K562 (cell line): ENCODE measurements around the gene EFCAB7. TPM values are rescaled to one million over a fixed set of nuclear protein-coding genes. Genes with fewer than 3 reads are reported as not detected.

Experiments used
- ATAC-seq: fragments of 200-7000 bp; cut with Tn5 transposase; 3 replicates; pipeline ENCODE4 v1.9.1; 2020; ENCODE audit warnings: moderate library complexity
- BruUV-seq: library from RNA; stranded (reverse); fragments of 400-500 nt; replicated peaks from 2 replicates; lab custom pipeline; 2021; lab: Mats Ljungman, UMichigan
- CTCF ChIA-PET: fragments of 300-600 bp; formaldehyde crosslinking; extraction: SDS; loops from one replicate; lab custom pipeline; 2021; ENCODE audit warnings: low intra/inter-chr PET ratio; lab: Yijun Ruan, JAX
- POLR2A ChIA-PET: fragments of 300-600, 350-650 bp; sonication (Branson Sonifier 250); formaldehyde crosslinking; extraction: SDS; loops from one replicate; lab custom pipeline; 2021; ENCODE audit warnings: antibody characterized with exemption, inconsistent platforms; lab: Yijun Ruan, JAX
- DNase-seq, 4 experiments: peaks; one replicate each; pipeline versions ENCODE4 v3.0.0 to v3.0.0-alpha.2; 2011 to 2018; ENCODE audit warnings: low spot score in 3 of 4, mixed read lengths in 3 of 4; ENCODE audit errors: extremely low read depth in 1 of 4
- FAIRE-seq: peaks from 2 replicates; lab custom pipeline; 2011; peaks lifted over from hg19 to GRCh38; lab: Jason Lieb, UNC
- H2AFZ ChIP-seq: 2 replicates; pipeline ENCODE4 v1.6.0; 2011; ENCODE audit warnings: low read depth, low read length, control low read depth, inconsistent platforms
- H3K27ac ChIP-seq: fragments of 200-600 bp; 3 replicates; pipeline ENCODE4 v1.8.0; 2011; ENCODE audit warnings: low read depth, mild to moderate bottlenecking, control low read depth, inconsistent platforms, low read length, moderate library complexity, mixed read lengths; ENCODE audit errors: extremely low read depth
- H3K27me3 ChIP-seq, 2 experiments: fragments of 300-600 bp in 1 of 2; 2 replicates in 1 of 2; 3 replicates in 1 of 2; pipeline versions ENCODE4 v1.6.0 to v1.8.0; 2011; ENCODE audit warnings: inconsistent platforms in 2 of 2, low read length in 2 of 2, mild to moderate bottlenecking in 1 of 2, mixed read lengths in 1 of 2, moderate library complexity in 1 of 2; ENCODE audit not compliant: control insufficient read depth in 2 of 2, insufficient read depth in 2 of 2
- H3K36me3 ChIP-seq: fragments of 300-600 bp; 3 replicates; pipeline ENCODE4 v1.8.0; 2011; ENCODE audit warnings: mild to moderate bottlenecking, low read length, inconsistent platforms; ENCODE audit not compliant: control insufficient read depth, insufficient read depth
- H3K4me1 ChIP-seq, 2 experiments: fragments of 200-600 bp in 1 of 2; replicated peaks in 1 of 2; 2 replicates in 1 of 2; 3 replicates in 1 of 2; pipeline versions ENCODE4 v1.5.1 to v1.8.0; 2011; ENCODE audit warnings: inconsistent platforms in 2 of 2, low read length in 2 of 2, mild to moderate bottlenecking in 1 of 2, mixed read lengths in 1 of 2, moderate library complexity in 1 of 2; ENCODE audit not compliant: control insufficient read depth in 2 of 2, insufficient read depth in 2 of 2
- H3K4me2 ChIP-seq: 2 replicates; pipeline ENCODE4 v1.6.1; 2011; ENCODE audit warnings: low read length, control low read depth, inconsistent platforms, mixed read lengths; ENCODE audit not compliant: insufficient read depth
- H3K4me3 ChIP-seq: fragments of 200-600 bp; sonication (generic), shearing (Covaris generic); 2 replicates; pipeline ENCODE4 v1.5.1; 2016; ENCODE audit warnings: control low read depth, inconsistent platforms
- H3K79me2 ChIP-seq: fragments of 200-600 bp; 3 replicates; pipeline ENCODE4 v1.8.0; 2011; ENCODE audit warnings: low read length, inconsistent platforms; ENCODE audit not compliant: control insufficient read depth, insufficient read depth
- H3K9ac ChIP-seq, 2 experiments: 2 replicates each; pipeline versions ENCODE4 v1.6.0 to v1.6.1; 2011; ENCODE audit warnings: low read depth in 2 of 2, low read length in 2 of 2, control low read depth in 1 of 2, inconsistent platforms in 1 of 2, mild to moderate bottlenecking in 1 of 2, mixed read lengths in 1 of 2; ENCODE audit not compliant: insufficient read depth in 1 of 2
- H3K9me1 ChIP-seq: one replicate; pipeline ENCODE4 v1.6.0; 2011; ENCODE audit warnings: inconsistent platforms, mild to moderate bottlenecking, low read length, moderate library complexity; ENCODE audit not compliant: control insufficient read depth, insufficient read depth
- H3K9me3 ChIP-seq: replicated peaks from 2 replicates; pipeline ENCODE4 v1.5.1; 2011; ENCODE audit warnings: low read depth, low read length, inconsistent platforms; ENCODE audit not compliant: control insufficient read depth, insufficient read depth
- H4K20me1 ChIP-seq: replicated peaks from 2 replicates; pipeline ENCODE4 v1.6.1; 2011; ENCODE audit warnings: low read length, inconsistent platforms, mixed read lengths; ENCODE audit not compliant: control insufficient read depth, insufficient read depth
- CAMTA2 ChIP-seq: fragments of 250-450 bp; sonication (Bioruptor Pico); conservative IDR thresholded peaks from 2 replicates; pipeline ENCODE4 v1.5.1; 2022
- CEBPB ChIP-seq: fragments of 450-650 bp; IDR thresholded peaks from 2 replicates; pipeline ENCODE4 v1.6.1; 2016; ENCODE audit warnings: missing genetic modification characterization, missing compliant biosample characterization
- CHCHD3 ChIP-seq: fragments of 250-450 bp; sonication (Bioruptor Pico); IDR thresholded peaks from 2 replicates; pipeline ENCODE4 v2.1.2; 2022; ENCODE audit warnings: mild to moderate bottlenecking
- GTF2A2 ChIP-seq: IDR thresholded peaks from 2 replicates; pipeline ENCODE4 v1.6.1; 2016; ENCODE audit warnings: mild to moderate bottlenecking, missing genetic modification characterization, missing compliant biosample characterization
- NFE2 ChIP-seq: IDR thresholded peaks from 2 replicates; pipeline ENCODE4 v1.6.1; 2014; ENCODE audit warnings: antibody characterized with exemption, low read depth
- SNIP1 ChIP-seq: fragments of 450-650 bp; IDR thresholded peaks from 2 replicates; pipeline ENCODE4 v1.7.1; 2017; ENCODE audit warnings: low read depth, mild to moderate bottlenecking
- SP1 ChIP-seq: sonication (generic); formaldehyde crosslinking; IDR thresholded peaks from 2 replicates; pipeline ENCODE4 v1.8.1; 2022; ENCODE audit warnings: mild to moderate bottlenecking, missing genetic modification reagents
- TCF3 ChIP-seq: sonication (generic); formaldehyde crosslinking; IDR thresholded peaks from 2 replicates; pipeline ENCODE4 v1.4.0; 2020; ENCODE audit warnings: mild to moderate bottlenecking, missing genetic modification reagents
- ZNF280A ChIP-seq: fragments of 450-650 bp; IDR thresholded peaks from 2 replicates; pipeline ENCODE4 v1.6.1; 2018; ENCODE audit warnings: mild to moderate bottlenecking, low read depth; ENCODE audit not compliant: partially characterized antibody
- ZNF431 ChIP-seq: sonication (generic); formaldehyde crosslinking; IDR thresholded peaks from 2 replicates; pipeline ENCODE4 v1.8.0; 2022; ENCODE audit warnings: mild to moderate bottlenecking, missing genetic modification reagents
- ZNF707 ChIP-seq: fragments of 250-450 bp; sonication (Bioruptor Pico); conservative IDR thresholded peaks from 2 replicates; pipeline ENCODE4 v1.8.0; 2022; ENCODE audit warnings: inconsistent platforms, mild to moderate bottlenecking, moderate library complexity
- WGBS: fragments of 100-300 bp; shearing (Covaris generic); methylation state at CpG from one replicate; pipeline ENCODE4 v1.1.6; 2016; ENCODE audit warnings: low coverage, mixed read lengths; ENCODE audit not compliant: insufficient coverage; ENCODE audit errors: missing lambda C conversion rate; 5-methylcytosine and 5-hydroxymethylcytosine counted together
- in situ Hi-C: fragments of 300-500 bp; cut with MboI; formaldehyde crosslinking; loops from 4 replicates; pipeline ENCODE4 v1.15.0; 2018; ENCODE audit warnings: inconsistent platforms, mixed read lengths
- intact Hi-C: fragments of 100-400 bp; cut with micrococcal nuclease; formaldehyde crosslinking; loops from 2 replicates; pipeline ENCODE4 v1.14.2; 2022
- polyA plus RNA-seq, 8 experiments: library from polyadenylated mRNA; depleted of rRNA in 4 of 8; stranded (reverse) in 5 of 8; unstranded in 3 of 8; fragments of >200 nt; fragmentation: Nextera tagmentation in 2 of 8; fragmentation: Illumina TruSeq in 1 of 8; extraction: Ambion mirVana in 2 of 8; extraction: Trizol in 1 of 8; gene quantifications; 2 replicates each; pipeline versions ENCODE4 v1.2.1 to v1.2.3, GENCODE V29; 2011 to 2014; ENCODE audit warnings: inconsistent platforms in 1 of 8, missing spikeins in 1 of 8
- total RNA-seq, 7 experiments: library from RNA; depleted of rRNA in 6 of 7; stranded (reverse); fragments of >200 nt in 6 of 7; fragmentation: Illumina TruSeq in 2 of 7; extraction: Trizol in 2 of 7; gene quantifications; 2 replicates each; pipeline versions ENCODE4 v1.2.1 to v1.2.3, GENCODE V29; 2011 to 2021; ENCODE audit warnings: low replicate concordance in 1 of 7
- TF ChIP-seq, protein P1 (sequence below): IDR thresholded peaks from 3 replicates; pipeline ENCODE4 v1.6.1; 2011; ENCODE audit warnings: borderline replicate concordance, mild to moderate bottlenecking, moderate library complexity; ENCODE audit not compliant: insufficient read length; ENCODE audit errors: extremely low read depth
- TF ChIP-seq, protein P2 (sequence below): sonication (generic); IDR thresholded peaks from 2 replicates; pipeline ENCODE4 v1.6.1; 2016
- TF ChIP-seq, protein P3 (sequence below): sonication (generic); formaldehyde crosslinking; IDR thresholded peaks from 2 replicates; pipeline ENCODE4 v1.8.1; 2023; ENCODE audit warnings: mild to moderate bottlenecking, missing genetic modification reagents

The EFCAB7 gene
- total and polyA plus RNA-seq, 9 of the 15 experiments (the other 6 are each of a cell fraction or from before 2014, with no cell fraction given), result 3.2 to 7.6 (median 5.7) TPM

DNA sequence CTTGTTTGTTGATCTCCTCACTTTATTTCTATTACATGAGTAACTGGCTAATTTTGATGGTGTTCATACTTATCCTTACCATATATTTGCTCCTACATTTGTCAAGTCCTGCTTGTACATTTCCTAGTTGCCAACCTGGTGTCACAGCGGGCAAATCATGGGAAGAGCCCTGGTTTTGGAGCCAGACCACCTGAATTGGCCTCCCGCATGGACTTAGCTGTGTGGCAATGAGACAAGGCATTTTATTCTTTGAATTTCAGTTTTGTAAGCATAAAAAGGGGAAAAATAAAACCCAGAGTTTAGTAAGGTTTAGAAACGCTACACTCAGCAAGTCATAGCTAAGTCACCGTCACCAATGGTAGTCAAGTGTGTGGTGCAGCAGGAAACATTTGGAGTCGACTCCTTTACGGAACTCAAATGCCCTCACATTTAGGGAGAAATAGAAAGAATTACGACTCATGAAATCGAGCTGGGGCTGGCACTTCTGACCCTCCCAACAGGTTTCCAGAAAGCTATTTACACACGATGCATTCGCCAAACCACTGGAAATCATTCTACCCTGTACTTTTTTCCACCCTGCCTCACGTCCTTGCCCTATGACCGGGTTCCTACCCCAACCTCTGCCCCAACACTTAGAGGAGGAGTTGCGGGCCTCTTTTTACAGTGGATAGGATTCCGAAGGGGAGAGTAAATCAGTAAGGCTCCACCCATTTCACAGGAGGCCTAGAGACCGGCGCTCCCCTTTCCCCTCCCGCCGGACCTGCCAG, 69.4 kb downstream of the EFCAB7 start:
- no peaks in the 10 kb centered on the region for H3K9me3 ChIP-seq
- no peaks in the 10 kb centered on the region for H4K20me1 ChIP-seq
- no peak overlapping the region for H3K4me2 ChIP-seq
- in situ Hi-C loops (no loop called here), intact Hi-C loops (no loop called here)
- H3K4me1 ChIP-seq, result peaks cover 0 to 12% of the 10 kb centered on the region in 2 experiments; a peak in 2 of 5 replicates
- DNase-seq, result no peak
- H3K79me2 ChIP-seq, result no peaks in the 10 kb centered on the region
- ChIA-PET POLR2A (interaction anchor here (0.7 kb wide), 1 partner anchor 232 kb away, joined by 3 read pairs; no protein-coding TSS in a partner anchor), CTCF (no interaction called here)
- no peak overlapping the region for H3K4me3 ChIP-seq
- no peaks in the 10 kb centered on the region for H3K36me3 ChIP-seq
- ATAC-seq, result no peak
- peaks cover 12 to 23% of the 10 kb centered on the region in 2 experiments; a peak in 4 of 5 replicates for H3K27me3 ChIP-seq
- 5% methylated on average over 18 of the region's 18 CpGs for WGBS
- no peak overlapping the region for H3K9ac ChIP-seq
- BruUV-seq, result no TSS peak
- no peak for FAIRE-seq
- H2AFZ ChIP-seq, result no peak overlapping the region
- H3K27ac ChIP-seq, result no peak overlapping the region
- H3K9me1 ChIP-seq, result no peaks in the 10 kb centered on the region
- TF ChIP-seq NFE2 (no peak), ZNF280A (no peak), ZNF431 (CRISPR knock-in tag) (no peak), TCF3 (no peak), CHCHD3 (no peak), SNIP1 (no peak), CEBPB (tag) (no peak), GTF2A2 (tag) (no peak), ZNF707 (no peak), SP1 (CRISPR knock-in tag) (no peak), CAMTA2 (CRISPR knock-in tag) (no peak)
- TF ChIP-seq, protein P1, sequence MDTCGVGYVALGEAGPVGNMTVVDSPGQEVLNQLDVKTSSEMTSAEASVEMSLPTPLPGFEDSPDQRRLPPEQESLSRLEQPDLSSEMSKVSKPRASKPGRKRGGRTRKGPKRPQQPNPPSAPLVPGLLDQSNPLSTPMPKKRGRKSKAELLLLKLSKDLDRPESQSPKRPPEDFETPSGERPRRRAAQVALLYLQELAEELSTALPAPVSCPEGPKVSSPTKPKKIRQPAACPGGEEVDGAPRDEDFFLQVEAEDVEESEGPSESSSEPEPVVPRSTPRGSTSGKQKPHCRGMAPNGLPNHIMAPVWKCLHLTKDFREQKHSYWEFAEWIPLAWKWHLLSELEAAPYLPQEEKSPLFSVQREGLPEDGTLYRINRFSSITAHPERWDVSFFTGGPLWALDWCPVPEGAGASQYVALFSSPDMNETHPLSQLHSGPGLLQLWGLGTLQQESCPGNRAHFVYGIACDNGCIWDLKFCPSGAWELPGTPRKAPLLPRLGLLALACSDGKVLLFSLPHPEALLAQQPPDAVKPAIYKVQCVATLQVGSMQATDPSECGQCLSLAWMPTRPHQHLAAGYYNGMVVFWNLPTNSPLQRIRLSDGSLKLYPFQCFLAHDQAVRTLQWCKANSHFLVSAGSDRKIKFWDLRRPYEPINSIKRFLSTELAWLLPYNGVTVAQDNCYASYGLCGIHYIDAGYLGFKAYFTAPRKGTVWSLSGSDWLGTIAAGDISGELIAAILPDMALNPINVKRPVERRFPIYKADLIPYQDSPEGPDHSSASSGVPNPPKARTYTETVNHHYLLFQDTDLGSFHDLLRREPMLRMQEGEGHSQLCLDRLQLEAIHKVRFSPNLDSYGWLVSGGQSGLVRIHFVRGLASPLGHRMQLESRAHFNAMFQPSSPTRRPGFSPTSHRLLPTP, result no peak
- TF ChIP-seq, protein P2, sequence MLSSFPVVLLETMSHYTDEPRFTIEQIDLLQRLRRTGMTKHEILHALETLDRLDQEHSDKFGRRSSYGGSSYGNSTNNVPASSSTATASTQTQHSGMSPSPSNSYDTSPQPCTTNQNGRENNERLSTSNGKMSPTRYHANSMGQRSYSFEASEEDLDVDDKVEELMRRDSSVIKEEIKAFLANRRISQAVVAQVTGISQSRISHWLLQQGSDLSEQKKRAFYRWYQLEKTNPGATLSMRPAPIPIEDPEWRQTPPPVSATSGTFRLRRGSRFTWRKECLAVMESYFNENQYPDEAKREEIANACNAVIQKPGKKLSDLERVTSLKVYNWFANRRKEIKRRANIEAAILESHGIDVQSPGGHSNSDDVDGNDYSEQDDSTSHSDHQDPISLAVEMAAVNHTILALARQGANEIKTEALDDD, result no peak
- TF ChIP-seq, protein P3, sequence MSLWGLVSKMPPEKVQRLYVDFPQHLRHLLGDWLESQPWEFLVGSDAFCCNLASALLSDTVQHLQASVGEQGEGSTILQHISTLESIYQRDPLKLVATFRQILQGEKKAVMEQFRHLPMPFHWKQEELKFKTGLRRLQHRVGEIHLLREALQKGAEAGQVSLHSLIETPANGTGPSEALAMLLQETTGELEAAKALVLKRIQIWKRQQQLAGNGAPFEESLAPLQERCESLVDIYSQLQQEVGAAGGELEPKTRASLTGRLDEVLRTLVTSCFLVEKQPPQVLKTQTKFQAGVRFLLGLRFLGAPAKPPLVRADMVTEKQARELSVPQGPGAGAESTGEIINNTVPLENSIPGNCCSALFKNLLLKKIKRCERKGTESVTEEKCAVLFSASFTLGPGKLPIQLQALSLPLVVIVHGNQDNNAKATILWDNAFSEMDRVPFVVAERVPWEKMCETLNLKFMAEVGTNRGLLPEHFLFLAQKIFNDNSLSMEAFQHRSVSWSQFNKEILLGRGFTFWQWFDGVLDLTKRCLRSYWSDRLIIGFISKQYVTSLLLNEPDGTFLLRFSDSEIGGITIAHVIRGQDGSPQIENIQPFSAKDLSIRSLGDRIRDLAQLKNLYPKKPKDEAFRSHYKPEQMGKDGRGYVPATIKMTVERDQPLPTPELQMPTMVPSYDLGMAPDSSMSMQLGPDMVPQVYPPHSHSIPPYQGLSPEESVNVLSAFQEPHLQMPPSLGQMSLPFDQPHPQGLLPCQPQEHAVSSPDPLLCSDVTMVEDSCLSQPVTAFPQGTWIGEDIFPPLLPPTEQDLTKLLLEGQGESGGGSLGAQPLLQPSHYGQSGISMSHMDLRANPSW, result no peak
